HUES6 (cell line): Measurements from ENCODE around the gene NOMO2.
"Not testable (repeated sequence)": the region's sequence is repeated elsewhere in the genome, so short reads cannot be mapped to it uniquely, and the experiment has no call there.

ENCODE experiments used
- H3K27ac ChIP-seq: 2 replicates; pipeline ENCODE4 v1.7.0; 2013; ENCODE audit warnings: low read depth, mild to moderate bottlenecking, low read length, inconsistent platforms
- H3K27me3 ChIP-seq: 2 replicates; pipeline ENCODE4 v1.6.1; 2013; ENCODE audit warnings: low read length; ENCODE audit not compliant: control insufficient read depth, insufficient read depth
- H3K36me3 ChIP-seq: 2 replicates; pipeline ENCODE4 v1.6.1; 2013; ENCODE audit warnings: low read length; ENCODE audit not compliant: control insufficient read depth, insufficient read depth
- H3K4me1 ChIP-seq: 2 replicates; pipeline ENCODE4 v1.6.1; 2013; ENCODE audit warnings: low read length; ENCODE audit not compliant: control insufficient read depth, insufficient read depth
- H3K4me3 ChIP-seq: 2 replicates; pipeline ENCODE4 v1.5.1; 2013; ENCODE audit warnings: low read depth, low read length
- H3K9ac ChIP-seq: one replicate; pipeline ENCODE4 v1.6.1; 2013; ENCODE audit warnings: mild to moderate bottlenecking, low read length
- H3K9me3 ChIP-seq: 2 replicates; pipeline ENCODE4 v1.6.1; 2013; ENCODE audit warnings: low read depth, low read length; ENCODE audit not compliant: control insufficient read depth, insufficient read depth

The NOMO2 gene

DNA sequence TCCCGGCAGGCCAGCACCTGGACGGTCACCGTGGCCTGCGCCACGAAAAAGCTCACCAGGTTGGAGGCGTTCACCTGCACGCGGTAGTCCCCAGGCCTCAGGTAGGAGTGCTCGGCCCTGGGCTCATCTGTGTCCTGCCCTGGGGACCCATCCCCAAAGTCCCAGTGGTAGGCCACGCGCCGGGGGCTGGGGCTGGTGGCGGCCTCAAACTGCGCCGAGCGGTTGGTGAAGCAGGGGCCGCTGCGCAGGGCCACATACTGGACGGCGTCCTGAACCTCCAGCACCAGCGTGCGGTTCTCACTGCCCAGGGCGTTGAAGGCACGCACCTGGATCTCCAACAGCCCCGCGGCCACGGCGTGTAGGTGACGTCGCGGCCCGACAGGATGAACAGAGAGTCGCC lies 176.6 kb downstream of the NOMO2 start:
- not testable (repeated sequence) for H3K27ac ChIP-seq, H3K36me3 ChIP-seq, H3K27me3 ChIP-seq, H3K9me3 ChIP-seq, H3K4me3 ChIP-seq, H3K9ac ChIP-seq, H3K4me1 ChIP-seq

DNA sequence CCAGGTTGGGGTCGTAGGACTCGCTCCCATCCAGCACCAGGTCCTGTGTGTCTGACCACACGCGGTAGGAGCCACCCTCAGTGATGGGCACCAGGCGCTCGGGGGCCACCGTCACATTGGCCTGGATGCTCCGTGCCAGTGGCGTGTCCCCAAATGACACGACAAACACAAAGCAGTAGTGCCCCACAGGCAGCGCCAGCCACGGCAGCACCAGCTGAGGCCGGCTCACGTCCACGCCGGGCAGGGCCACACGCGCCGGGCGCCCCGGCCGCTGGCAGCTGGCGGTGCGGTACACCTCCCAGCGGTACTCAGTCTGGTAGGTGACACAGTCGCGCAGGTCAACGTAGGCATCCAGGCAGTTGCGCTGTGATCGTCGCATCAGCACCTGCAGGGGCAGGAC lies 177.0 kb downstream of the NOMO2 start:
- not testable (repeated sequence) for H3K27ac ChIP-seq, H3K4me1 ChIP-seq, H3K27me3 ChIP-seq, H3K9me3 ChIP-seq, H3K9ac ChIP-seq, H3K4me3 ChIP-seq, H3K36me3 ChIP-seq

DNA sequence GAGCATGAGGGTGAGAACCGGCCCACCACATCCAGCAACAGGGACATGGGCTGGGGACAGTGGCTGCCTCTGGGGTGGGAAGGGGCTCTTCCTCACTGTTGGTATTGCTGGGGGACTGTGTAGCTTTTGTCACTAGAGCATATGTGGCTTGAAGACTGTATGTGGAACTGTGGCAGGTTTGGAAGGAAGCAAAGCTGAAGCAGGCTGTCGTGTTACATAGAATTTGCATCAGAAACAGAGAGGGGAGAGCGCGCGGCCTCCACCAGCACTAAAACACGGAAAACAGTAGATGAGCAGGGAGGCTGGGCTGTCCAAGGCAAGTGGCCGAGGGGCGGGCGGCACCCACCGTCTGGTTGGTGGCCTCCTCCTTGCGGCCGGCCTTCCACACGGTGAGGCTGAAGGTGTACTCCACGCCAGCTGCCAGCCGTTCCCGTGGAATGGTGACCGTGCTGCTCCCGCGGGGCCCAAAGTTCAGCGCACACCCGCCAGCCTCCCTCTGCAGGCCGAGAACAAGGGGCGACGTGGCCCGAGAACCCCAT lies 177.7 kb downstream of the NOMO2 start:
- not testable (repeated sequence) for H3K9ac ChIP-seq, H3K9me3 ChIP-seq, H3K27ac ChIP-seq, H3K36me3 ChIP-seq, H3K4me1 ChIP-seq, H3K4me3 ChIP-seq, H3K27me3 ChIP-seq

DNA sequence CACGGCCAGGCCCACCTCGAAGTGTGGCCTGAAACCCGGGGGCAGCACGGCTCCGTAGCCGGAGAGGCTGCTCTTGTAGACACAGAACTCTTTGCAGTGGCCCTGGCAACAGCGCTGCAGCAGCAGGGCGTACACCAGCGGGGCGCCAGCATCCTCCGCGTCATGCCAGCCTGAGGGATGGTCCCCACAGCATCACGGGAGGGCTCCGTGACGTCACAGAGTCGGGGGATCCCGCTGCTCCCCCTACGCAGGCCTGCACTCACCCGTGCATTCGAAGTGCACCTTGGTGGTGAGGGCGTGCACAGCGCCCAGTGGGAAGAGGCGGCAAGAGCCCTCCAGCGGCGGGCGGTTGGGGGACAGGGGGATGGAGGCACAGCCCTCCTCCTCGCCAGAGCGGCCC lies 179.2 kb downstream of the NOMO2 start:
- not testable (repeated sequence) for H3K4me3 ChIP-seq, H3K27ac ChIP-seq

More for the DNA sequence above, 179.2 kb downstream of the NOMO2 start:
- H3K4me1 ChIP-seq, H3K9me3 ChIP-seq, H3K27me3 ChIP-seq, H3K36me3 ChIP-seq, H3K9ac ChIP-seq: not testable (repeated sequence)
